Naive thymus-derived CD8-positive, alpha-beta T cell (primary cell): Measurements from ENCODE around the gene SIAE. TPM values are rescaled to one million over a fixed set of nuclear protein-coding genes. Genes with fewer than 3 reads are reported as not detected.
A peak's percentile ranks its signal among the peaks of the same experiment; 100 is the strongest.

Experiments used
- ATAC-seq, 2 donors: fragments of 150-1000 bp; cut with Tn5 transposase in 1 of 2; sonication (Bioruptor Pico), chemical (Tn5 transposase) in 1 of 2; 1 replicate in 1 of 2; 2 replicates in 1 of 2; pipeline ENCODE4 v1.10.0; 2021; ENCODE audit warnings: mild to moderate bottlenecking in 2 of 2, moderate library complexity in 2 of 2
- POLR2A ChIA-PET: fragments of 350-600 bp; sonication (Branson Sonifier 250); formaldehyde crosslinking; loops from one replicate; lab custom pipeline; 2021; ENCODE audit warnings: antibody characterized with exemption; lab: Charles Lee
- DNase-seq, 10 donors: peaks; one replicate each; pipeline versions ENCODE4 v3.0.0 to v3.0.0-alpha.2; 2020 to 2022
- H3K27ac Mint-ChIP-seq, 10 donors: one replicate each; pipeline ENCODE4 v1.8.0; 2020 to 2022; ENCODE audit warnings: mild to moderate bottlenecking in 10 of 10, mixed read lengths in 10 of 10, moderate library complexity in 4 of 10, inconsistent platforms in 1 of 10
- H3K27me3 Mint-ChIP-seq, 5 donors: one replicate each; pipeline ENCODE4 v1.8.0; 2021 to 2022; ENCODE audit warnings: mixed read lengths in 5 of 5
- H3K36me3 Mint-ChIP-seq, 3 donors: one replicate each; pipeline ENCODE4 v1.8.0; 2020 to 2022; ENCODE audit warnings: mixed read lengths in 3 of 3, mild to moderate bottlenecking in 2 of 3, inconsistent platforms in 1 of 3
- H3K4me1 Mint-ChIP-seq, 4 donors: one replicate each; pipeline ENCODE4 v1.8.0; 2021 to 2022; ENCODE audit warnings: mixed read lengths in 4 of 4
- H3K4me3 Mint-ChIP-seq, 10 donors: one replicate each; pipeline ENCODE4 v1.8.0; 2020 to 2022; ENCODE audit warnings: mild to moderate bottlenecking in 10 of 10, mixed read lengths in 10 of 10, moderate library complexity in 6 of 10, inconsistent platforms in 1 of 10
- H3K9me3 Mint-ChIP-seq, 9 donors: one replicate each; pipeline ENCODE4 v1.8.0; 2020 to 2022; ENCODE audit warnings: mixed read lengths in 9 of 9, mild to moderate bottlenecking in 3 of 9, inconsistent platforms in 1 of 9, moderate library complexity in 1 of 9
- polyA plus RNA-seq, 3 donors: library from polyadenylated mRNA; unstranded; fragments of 300-500 nt; fragmentation: Illumina TruSeq; gene quantifications; one replicate each; pipeline ENCODE4 v1.2.3, GENCODE V29; 2021
- total RNA-seq, 8 experiments: library from RNA in 2 of 8; stranded (reverse) in 2 of 8; gene quantifications; one replicate each; pipeline ENCODE4 v1.2.3 and lab custom pipeline; 2021 to 2026

The SIAE gene, protein sequence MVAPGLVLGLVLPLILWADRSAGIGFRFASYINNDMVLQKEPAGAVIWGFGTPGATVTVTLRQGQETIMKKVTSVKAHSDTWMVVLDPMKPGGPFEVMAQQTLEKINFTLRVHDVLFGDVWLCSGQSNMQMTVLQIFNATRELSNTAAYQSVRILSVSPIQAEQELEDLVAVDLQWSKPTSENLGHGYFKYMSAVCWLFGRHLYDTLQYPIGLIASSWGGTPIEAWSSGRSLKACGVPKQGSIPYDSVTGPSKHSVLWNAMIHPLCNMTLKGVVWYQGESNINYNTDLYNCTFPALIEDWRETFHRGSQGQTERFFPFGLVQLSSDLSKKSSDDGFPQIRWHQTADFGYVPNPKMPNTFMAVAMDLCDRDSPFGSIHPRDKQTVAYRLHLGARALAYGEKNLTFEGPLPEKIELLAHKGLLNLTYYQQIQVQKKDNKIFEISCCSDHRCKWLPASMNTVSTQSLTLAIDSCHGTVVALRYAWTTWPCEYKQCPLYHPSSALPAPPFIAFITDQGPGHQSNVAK
- total RNA-seq (1 to 10 TPM; 8.8 to 9.3 TPM), polyA plus RNA-seq (1 to 10 TPM; 3.2 to 5.8 (median 4.2) TPM), total RNA-seq (lab: John Stamatoyannopoulos, UW) (0.84 to 9.8 (median 4.9) reads per million in 6 experiments)

DNA sequence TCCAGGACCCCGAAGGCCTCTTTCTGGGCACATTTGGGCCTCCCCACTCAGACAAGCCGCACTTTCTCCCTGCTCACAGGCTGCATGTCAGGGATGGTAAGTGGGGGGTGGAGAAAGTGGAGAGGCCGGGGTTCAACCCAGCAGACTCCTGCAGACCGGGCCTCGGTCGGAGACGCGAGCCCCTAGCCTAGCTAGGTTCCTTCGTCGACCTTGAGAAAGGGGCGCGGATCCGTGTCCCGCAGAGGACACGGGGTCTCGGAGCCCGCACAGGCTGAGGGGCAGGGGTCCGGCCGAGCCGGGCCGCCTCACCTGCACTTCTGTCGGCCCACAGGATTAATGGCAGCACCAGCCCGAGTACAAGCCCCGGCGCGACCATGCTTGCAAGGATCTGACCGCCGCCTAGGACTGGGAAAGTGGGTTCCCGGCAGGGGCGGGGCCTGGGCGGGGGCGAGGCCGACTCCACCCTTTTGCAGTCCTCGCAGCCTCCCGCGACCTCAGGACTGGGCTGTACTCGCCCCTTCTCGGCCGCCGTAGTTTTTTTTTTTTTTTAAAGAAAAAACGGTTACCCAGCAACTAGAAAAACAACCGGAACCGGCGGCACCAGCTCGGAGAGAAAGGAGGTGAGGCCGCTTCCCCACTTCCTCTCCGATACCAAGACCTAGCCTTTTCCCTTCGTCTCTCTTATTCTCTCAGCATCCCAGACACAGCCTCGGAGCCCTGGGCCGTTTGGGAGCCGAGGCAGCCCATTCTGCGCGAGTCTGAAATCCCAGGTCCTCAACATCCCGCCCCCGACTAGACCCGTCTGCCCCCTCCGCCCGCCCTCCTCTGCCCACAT is at the start of gene SIAE, which contains the start of gene SPA17:
TSS of gene SIAE (minus strand) at position 407 of the 835 bp plus-strand sequence. CDS start at position 376, 31 bp downstream.
TSS of gene SPA17 (plus strand) at position 572 of the 835 bp plus-strand sequence. CDS start 1,361 bp downstream, outside the sequence.
- peak within 1 kb of the TSS; percentile 78 to 98 (median 91) for H3K4me3 Mint-ChIP-seq
- ATAC-seq, result peak; percentile 75
- H3K4me1 Mint-ChIP-seq, result peaks cover 18 to 39% (median 26%) of the 10 kb centered on the region in 4 donors
- peaks cover 0 to 2% (median 0%) of the 10 kb centered on the region in 5 donors for H3K27me3 Mint-ChIP-seq
- peak within 1 kb of the TSS in 9 of 10 donors; percentile 95 to 100 (median 98) for H3K27ac Mint-ChIP-seq
- DNase-seq, result peak; percentile 75 to 93 (median 88)
- peaks cover 0 to 2% (median 0%) of the 10 kb centered on the region in 9 donors for H3K9me3 Mint-ChIP-seq
- POLR2A ChIA-PET, result interaction anchor here (0.6 to 6.5 kb wide), 13 partner anchors 10 to 280 kb away, joined by 3 to 63 read pairs (median 5); partner anchors contain the start of genes CCDC15, ESAM, MSANTD2 and TBRG1
- peaks cover 0 to 2% (median 0%) of the 10 kb centered on the region in 3 donors for H3K36me3 Mint-ChIP-seq

DNA sequence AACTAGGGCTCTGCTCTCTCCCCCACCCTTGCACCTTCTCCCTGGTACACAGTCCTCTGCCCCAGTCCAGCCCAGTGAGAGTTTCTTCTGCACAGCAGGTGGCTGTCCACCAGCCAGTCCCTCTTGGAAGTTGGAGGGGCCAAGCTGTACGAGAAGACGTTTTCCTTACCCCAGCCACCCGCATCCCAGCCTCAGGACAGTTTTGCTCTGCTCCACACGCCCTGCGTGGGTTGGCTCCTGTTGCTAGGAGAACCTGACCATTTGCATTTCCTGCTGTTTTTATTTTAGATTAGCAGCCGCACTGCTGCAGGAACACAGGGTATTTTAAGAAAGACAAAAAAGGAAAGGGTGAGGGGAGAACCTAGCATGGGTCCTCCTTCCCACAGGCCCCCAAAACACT is 48.6 kb upstream of the SIAE start:
- H3K36me3 Mint-ChIP-seq, result no peaks in the 10 kb centered on the region
- H3K27me3 Mint-ChIP-seq, result peaks cover 15 to 49% (median 32%) of the 10 kb centered on the region in 5 donors
- no peak overlapping the region for H3K4me3 Mint-ChIP-seq
- H3K9me3 Mint-ChIP-seq, result no peaks in the 10 kb centered on the region
- peaks cover 34 to 69% (median 42%) of the 10 kb centered on the region in 4 donors for H3K4me1 Mint-ChIP-seq
- peak overlapping the region in 1 of 10 donors; percentile 56 for H3K27ac Mint-ChIP-seq
- no peak for DNase-seq
- no peak for ATAC-seq
- POLR2A ChIA-PET, result no interaction called here

GRCh38 chr11:124719534-124719933 is 46.0 kb upstream of the SIAE start:
- ATAC-seq (no peak), DNase-seq (no peak)
- POLR2A ChIA-PET, result no interaction called here
- Mint-ChIP-seq H3K36me3 (peaks cover 0 to 8% (median 6%) of the 10 kb centered on the region in 3 donors), H3K4me1 (peaks cover 26 to 55% (median 29%) of the 10 kb centered on the region in 4 donors), H3K27me3 (peaks cover 25 to 53% (median 38%) of the 10 kb centered on the region in 5 donors), H3K4me3 (peak overlapping the region in 1 of 10 donors; percentile 34), H3K27ac (peak overlapping the region in 3 of 10 donors; percentile 0 to 77 (median 52)), H3K9me3 (no peaks in the 10 kb centered on the region)

- Mint-ChIP-seq H3K4me3 (peak overlapping the region in 6 of 10 donors; percentile 11 to 88 (median 54)), H3K4me1 (peaks cover 28 to 48% (median 29%) of the 10 kb centered on the region in 4 donors), H3K27me3 (peaks cover 28 to 60% (median 45%) of the 10 kb centered on the region in 5 donors), H3K9me3 (peaks cover 0 to 4% (median 0%) of the 10 kb centered on the region in 9 donors), H3K36me3 (peaks cover 0 to 11% (median 6%) of the 10 kb centered on the region in 3 donors), H3K27ac (no peak overlapping the region)
- POLR2A ChIA-PET, result no interaction called here
- no peak for ATAC-seq
- no peak for DNase-seq
Observed at GRCh38 chr11:124718801-124719200, 45.3 kb upstream of the SIAE start.

GRCh38 chr11:124717786-124718651 is 44.5 kb upstream of the SIAE start:
- peaks cover 27 to 43% (median 28%) of the 10 kb centered on the region in 4 donors for H3K4me1 Mint-ChIP-seq
- H3K9me3 Mint-ChIP-seq, result peaks cover 0 to 4% (median 0%) of the 10 kb centered on the region in 9 donors
- peak overlapping the region in 3 of 10 donors; percentile 0 to 81 (median 42) for H3K27ac Mint-ChIP-seq
- peak overlapping the region; percentile 68 to 90 (median 86) for H3K4me3 Mint-ChIP-seq
- H3K27me3 Mint-ChIP-seq, result peaks cover 33 to 64% (median 45%) of the 10 kb centered on the region in 5 donors
- peak; percentile 81 to 82 for ATAC-seq
- DNase-seq, result peak in 7 of 10 donors; percentile 12 to 43 (median 33)
- POLR2A ChIA-PET, result interaction anchor here (0.5 to 1.2 kb wide), 2 partner anchors 40 to 44 kb away, joined by 3 read pairs; partner anchors contain the start of genes SIAE and SPA17
- H3K36me3 Mint-ChIP-seq, result peaks cover 0 to 13% (median 6%) of the 10 kb centered on the region in 3 donors

DNA sequence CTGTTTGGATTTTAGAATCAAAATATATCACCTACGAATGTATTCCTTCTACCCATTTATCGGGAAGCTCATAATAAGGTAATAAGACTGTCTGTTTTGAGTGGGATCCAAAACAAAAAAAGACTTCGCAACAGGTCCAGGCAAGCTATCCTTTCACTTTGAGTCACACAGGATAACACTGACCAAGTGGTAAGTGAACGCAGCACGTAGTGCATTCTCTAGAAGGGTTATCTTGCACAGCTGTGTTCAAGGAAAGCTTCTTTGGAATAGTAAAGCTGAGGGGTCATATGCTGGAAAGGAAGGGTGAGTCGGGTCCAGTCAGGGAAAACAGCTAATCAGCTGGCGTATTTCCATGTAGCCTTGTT is 43.9 kb upstream of the SIAE start:
- POLR2A ChIA-PET, result interaction anchor here (1.2 kb wide), 1 partner anchor 44 kb away, joined by 3 read pairs; the partner anchor contains the start of genes SIAE and SPA17
- H3K27me3 Mint-ChIP-seq, result peaks cover 33 to 64% (median 44%) of the 10 kb centered on the region in 5 donors
- peaks cover 0 to 15% (median 6%) of the 10 kb centered on the region in 3 donors for H3K36me3 Mint-ChIP-seq
- H3K4me1 Mint-ChIP-seq, result peaks cover 21 to 37% (median 22%) of the 10 kb centered on the region in 4 donors
- DNase-seq, result no peak
- no peak for ATAC-seq
- H3K4me3 Mint-ChIP-seq, result peak overlapping the region; percentile 68 to 90 (median 86)
- H3K9me3 Mint-ChIP-seq, result peaks cover 0 to 4% (median 0%) of the 10 kb centered on the region in 9 donors
- H3K27ac Mint-ChIP-seq, result peak overlapping the region in 4 of 10 donors; percentile 0 to 81 (median 14)

- ATAC-seq (no peak), DNase-seq (no peak)
- peaks cover 33 to 62% (median 44%) of the 10 kb centered on the region in 5 donors for H3K27me3 Mint-ChIP-seq
- POLR2A ChIA-PET, result interaction anchor here (1.2 kb wide), 1 partner anchor 43 kb away, joined by 3 read pairs; the partner anchor contains the start of genes SIAE and SPA17
- no peak overlapping the region for H3K27ac Mint-ChIP-seq
- peaks cover 0 to 15% (median 6%) of the 10 kb centered on the region in 3 donors for H3K36me3 Mint-ChIP-seq
- peaks cover 15 to 29% (median 16%) of the 10 kb centered on the region in 4 donors for H3K4me1 Mint-ChIP-seq
- peaks cover 0 to 4% (median 0%) of the 10 kb centered on the region in 9 donors for H3K9me3 Mint-ChIP-seq
- peak overlapping the region in 1 of 10 donors; percentile 25 for H3K4me3 Mint-ChIP-seq
Observed at GRCh38 chr11:124716591-124716990, 43.1 kb upstream of the SIAE start.

DNA sequence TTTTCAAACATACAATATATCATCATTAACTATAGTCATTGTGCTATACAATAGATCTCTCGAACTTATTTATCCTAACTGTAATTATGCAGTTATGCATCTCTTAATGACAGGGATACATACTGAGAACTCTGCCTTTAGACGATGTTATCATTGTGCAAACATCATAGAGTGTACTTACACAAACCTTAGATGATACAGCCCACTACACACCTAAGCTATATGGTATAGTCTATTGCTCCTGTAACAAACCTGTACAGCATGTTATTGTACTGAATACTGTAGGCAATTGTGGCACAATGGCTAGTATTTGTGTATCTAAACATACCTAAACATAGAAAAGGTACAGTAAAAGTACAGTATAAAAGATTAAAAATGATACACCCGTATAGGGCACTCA is 38.9 kb upstream of the SIAE start:
- Mint-ChIP-seq H3K9me3 (peaks cover 4 to 12% (median 9%) of the 10 kb centered on the region in 9 donors), H3K27ac (no peak overlapping the region), H3K4me3 (no peak overlapping the region), H3K4me1 (peaks cover 1 to 4% (median 3%) of the 10 kb centered on the region in 4 donors), H3K36me3 (peaks cover 3 to 21% (median 12%) of the 10 kb centered on the region in 3 donors), H3K27me3 (peaks cover 26 to 52% (median 31%) of the 10 kb centered on the region in 5 donors)
- POLR2A ChIA-PET, result no interaction called here
- DNase-seq, result no peak
- no peak for ATAC-seq

DNA sequence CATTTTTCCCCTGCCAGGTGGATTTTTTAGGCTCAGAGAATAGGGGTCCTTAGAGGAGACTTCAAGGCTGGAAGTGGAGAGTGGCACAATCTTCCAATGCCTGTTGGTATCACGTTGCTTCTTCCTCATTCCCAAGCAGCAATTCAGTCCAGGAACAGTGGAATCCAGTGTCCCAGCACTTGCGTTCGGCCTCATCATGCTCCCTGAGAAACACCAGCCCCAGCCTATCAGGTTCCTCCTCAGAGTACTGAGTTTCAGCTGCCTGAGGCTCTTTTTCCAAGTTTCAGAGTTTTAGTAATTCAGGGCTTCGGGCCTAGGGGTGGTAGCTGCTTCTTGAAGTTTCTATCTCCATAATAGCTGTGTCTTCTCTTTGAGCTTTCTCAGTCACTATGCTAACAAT is 34.3 kb upstream of the SIAE start:
- no peak for DNase-seq
- Mint-ChIP-seq H3K27me3 (peaks cover 3 to 14% (median 9%) of the 10 kb centered on the region in 5 donors), H3K4me1 (no peaks in the 10 kb centered on the region), H3K36me3 (peaks cover 3 to 16% (median 11%) of the 10 kb centered on the region in 3 donors), H3K27ac (no peak overlapping the region), H3K9me3 (peaks cover 5 to 18% (median 10%) of the 10 kb centered on the region in 9 donors), H3K4me3 (no peak overlapping the region)
- no peak for ATAC-seq
- POLR2A ChIA-PET, result no interaction called here

- POLR2A ChIA-PET, result no interaction called here
- Mint-ChIP-seq H3K9me3 (peaks cover 0 to 10% (median 5%) of the 10 kb centered on the region in 9 donors), H3K4me3 (no peak overlapping the region), H3K4me1 (no peaks in the 10 kb centered on the region), H3K27me3 (peaks cover 3 to 13% (median 11%) of the 10 kb centered on the region in 5 donors), H3K36me3 (peaks cover 0 to 12% (median 11%) of the 10 kb centered on the region in 3 donors), H3K27ac (no peak overlapping the region)
- DNase-seq (no peak), ATAC-seq (no peak)
Observed at GRCh38 chr11:124700028-124700427, 26.5 kb upstream of the SIAE start.
